Measurements from ENCODE around the gene GPR42.

The GPR42 gene

DNA sequence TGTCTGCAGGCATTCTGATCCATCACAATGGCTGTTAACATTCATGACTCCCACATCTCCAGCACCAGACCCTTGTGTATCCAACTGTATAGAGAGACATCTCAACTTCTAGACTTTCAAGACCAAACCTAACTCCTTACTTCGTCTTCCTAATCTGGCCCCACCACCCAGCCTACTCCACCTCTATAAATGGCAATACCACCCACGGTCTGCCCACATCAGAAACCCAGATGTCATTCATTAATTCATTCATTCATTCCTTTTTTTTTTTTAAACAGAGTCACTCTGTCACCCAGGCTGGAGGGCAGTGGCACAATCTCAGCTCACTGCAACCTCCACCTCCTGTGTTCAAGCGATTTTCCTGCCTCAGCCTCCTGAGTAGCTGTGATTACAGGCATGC is 10.4 kb downstream of the GPR42 start:
- H3K4me1 ChIP-seq (ENCODE audit: insufficient read depth, low read length, poor library complexity, severe bottlenecking): no peaks in the 10 kb centered on the region
- H3K4me2 ChIP-seq (ENCODE audit: low read depth, low read length, poor library complexity, severe bottlenecking): no peak overlapping the region
- no peak overlapping the region for H3K4me3 ChIP-seq (ENCODE audit: low read length, poor library complexity, severe bottlenecking)
- H3K9me3 ChIP-seq (ENCODE audit: insufficient read depth, low read depth, low read length): peaks cover 6% of the 10 kb centered on the region; the same call in 1 of the 2 replicates
- H2AFZ ChIP-seq (ENCODE audit: low read length): no peak overlapping the region
- TF ChIP-seq, protein P1, sequence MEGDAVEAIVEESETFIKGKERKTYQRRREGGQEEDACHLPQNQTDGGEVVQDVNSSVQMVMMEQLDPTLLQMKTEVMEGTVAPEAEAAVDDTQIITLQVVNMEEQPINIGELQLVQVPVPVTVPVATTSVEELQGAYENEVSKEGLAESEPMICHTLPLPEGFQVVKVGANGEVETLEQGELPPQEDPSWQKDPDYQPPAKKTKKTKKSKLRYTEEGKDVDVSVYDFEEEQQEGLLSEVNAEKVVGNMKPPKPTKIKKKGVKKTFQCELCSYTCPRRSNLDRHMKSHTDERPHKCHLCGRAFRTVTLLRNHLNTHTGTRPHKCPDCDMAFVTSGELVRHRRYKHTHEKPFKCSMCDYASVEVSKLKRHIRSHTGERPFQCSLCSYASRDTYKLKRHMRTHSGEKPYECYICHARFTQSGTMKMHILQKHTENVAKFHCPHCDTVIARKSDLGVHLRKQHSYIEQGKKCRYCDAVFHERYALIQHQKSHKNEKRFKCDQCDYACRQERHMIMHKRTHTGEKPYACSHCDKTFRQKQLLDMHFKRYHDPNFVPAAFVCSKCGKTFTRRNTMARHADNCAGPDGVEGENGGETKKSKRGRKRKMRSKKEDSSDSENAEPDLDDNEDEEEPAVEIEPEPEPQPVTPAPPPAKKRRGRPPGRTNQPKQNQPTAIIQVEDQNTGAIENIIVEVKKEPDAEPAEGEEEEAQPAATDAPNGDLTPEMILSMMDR (conservative IDR thresholded peaks at IDR 0.05; ENCODE audit: low read length): no peak
- no peak for TF ChIP-seq EZH2phosphoT487 (IDR thresholded peaks at IDR 0.05; ENCODE audit: borderline replicate concordance)
- no peaks in the 10 kb centered on the region for H4K20me1 ChIP-seq (ENCODE audit: insufficient read depth, low read length, poor library complexity, severe bottlenecking)
- H3K79me2 ChIP-seq (ENCODE audit: insufficient read depth, low read length): no peaks in the 10 kb centered on the region
- H3K9ac ChIP-seq (ENCODE audit: low read depth, low read length, poor library complexity, severe bottlenecking): no peak overlapping the region
- no peaks in the 10 kb centered on the region for H3F3A ChIP-seq (ENCODE audit: low read depth)
- no peaks in the 10 kb centered on the region for H3K36me3 ChIP-seq (ENCODE audit: insufficient read depth, low read length)
- H3K9me2 ChIP-seq (replicated peaks; ENCODE audit: low read depth, low read length): no peaks in the 10 kb centered on the region
- H3K27me3 ChIP-seq (ENCODE audit: insufficient read depth, low read length, poor library complexity, severe bottlenecking): no peaks in the 10 kb centered on the region

DNA sequence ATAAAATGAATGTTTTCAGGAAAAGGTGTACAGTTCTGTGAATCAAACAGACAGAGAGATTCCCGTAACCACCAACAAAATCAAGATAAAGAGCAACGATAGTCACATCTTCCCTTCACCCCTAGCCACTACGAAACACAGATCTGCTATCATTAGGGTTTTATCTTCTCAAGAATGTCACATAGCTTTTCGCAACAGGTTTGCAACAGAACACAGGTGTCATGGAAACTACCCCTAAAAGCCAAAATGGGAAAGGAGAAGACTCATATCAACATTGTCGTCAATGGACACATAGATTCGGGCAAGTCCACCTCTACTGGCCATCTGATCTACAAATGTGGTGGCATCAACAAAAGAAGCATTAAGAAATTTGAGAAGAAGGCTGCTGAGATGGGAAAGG is 11.1 kb downstream of the GPR42 start:
- TF ChIP-seq, protein P1 (conservative IDR thresholded peaks at IDR 0.05; ENCODE audit: low read length): no peak
- TF ChIP-seq EZH2phosphoT487 (IDR thresholded peaks at IDR 0.05; ENCODE audit: borderline replicate concordance): no peak
- Histone ChIP-seq H3K36me3 (ENCODE audit: insufficient read depth, low read length) (no peaks in the 10 kb centered on the region), H3F3A (ENCODE audit: low read depth) (no peaks in the 10 kb centered on the region), H3K9ac (ENCODE audit: low read depth, low read length, poor library complexity, severe bottlenecking) (no peak overlapping the region), H3K4me2 (ENCODE audit: low read depth, low read length, poor library complexity, severe bottlenecking) (no peak overlapping the region), H3K4me1 (ENCODE audit: insufficient read depth, low read length, poor library complexity, severe bottlenecking) (no peaks in the 10 kb centered on the region), H3K9me2 (replicated peaks; ENCODE audit: low read depth, low read length) (no peaks in the 10 kb centered on the region), H3K4me3 (ENCODE audit: low read length, poor library complexity, severe bottlenecking) (no peak overlapping the region), H3K9me3 (ENCODE audit: insufficient read depth, low read depth, low read length) (peaks cover 6% of the 10 kb centered on the region; the same call in 1 of the 2 replicates), H4K20me1 (ENCODE audit: insufficient read depth, low read length, poor library complexity, severe bottlenecking) (no peaks in the 10 kb centered on the region), H3K27me3 (ENCODE audit: insufficient read depth, low read length, poor library complexity, severe bottlenecking) (no peaks in the 10 kb centered on the region), H3K79me2 (ENCODE audit: insufficient read depth, low read length) (no peaks in the 10 kb centered on the region), H2AFZ (ENCODE audit: low read length) (no peak overlapping the region)

DNA sequence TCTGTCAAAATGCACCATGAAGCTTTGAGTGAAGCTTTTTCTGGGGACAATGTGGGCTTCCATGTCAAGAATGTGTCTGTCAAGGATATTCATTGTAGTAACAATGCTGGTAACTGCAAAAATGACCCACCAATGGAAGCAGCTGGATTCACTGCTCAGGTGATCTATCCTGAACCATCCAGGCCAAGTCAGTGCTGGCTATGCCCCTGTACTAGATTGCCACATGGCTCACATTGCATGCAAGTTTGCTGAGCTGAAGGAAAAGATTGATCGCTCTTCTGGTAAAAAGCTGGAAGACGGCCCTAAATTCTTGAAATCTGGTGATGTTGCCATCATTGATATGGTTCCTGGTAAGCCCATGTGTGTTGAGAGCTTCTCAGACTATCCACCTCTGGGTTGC is 12.7 kb downstream of the GPR42 start:
- Histone ChIP-seq H2AFZ (ENCODE audit: low read length) (no peak overlapping the region), H3K79me2 (ENCODE audit: insufficient read depth, low read length) (no peaks in the 10 kb centered on the region), H3K4me2 (ENCODE audit: low read depth, low read length, poor library complexity, severe bottlenecking) (no peak overlapping the region), H3K27me3 (ENCODE audit: insufficient read depth, low read length, poor library complexity, severe bottlenecking) (no peaks in the 10 kb centered on the region), H3K4me1 (ENCODE audit: insufficient read depth, low read length, poor library complexity, severe bottlenecking) (no peaks in the 10 kb centered on the region), H3K36me3 (ENCODE audit: insufficient read depth, low read length) (no peaks in the 10 kb centered on the region), H3K9me3 (ENCODE audit: insufficient read depth, low read depth, low read length) (peaks cover 8% of the 10 kb centered on the region), H3K4me3 (ENCODE audit: low read length, poor library complexity, severe bottlenecking) (no peak overlapping the region), H4K20me1 (ENCODE audit: insufficient read depth, low read length, poor library complexity, severe bottlenecking) (no peaks in the 10 kb centered on the region), H3K9ac (ENCODE audit: low read depth, low read length, poor library complexity, severe bottlenecking) (no peak overlapping the region), H3F3A (ENCODE audit: low read depth) (no peaks in the 10 kb centered on the region), H3K9me2 (replicated peaks; ENCODE audit: low read depth, low read length) (no peaks in the 10 kb centered on the region)
- no peak for TF ChIP-seq EZH2phosphoT487 (IDR thresholded peaks at IDR 0.05; ENCODE audit: borderline replicate concordance)
- TF ChIP-seq, protein P1 (conservative IDR thresholded peaks at IDR 0.05; ENCODE audit: low read length): no peak

All from Loucy (cell line).